Uterus (tissue), 2 donors: ENCODE measurements around the gene WRAP73.

Source experiments
- POLR2A ChIP-seq, 2 donors: fragments of 450-650 bp; IDR thresholded peaks; one replicate each; pipeline ENCODE4 v1.6.1; 2016; ENCODE audit warnings: antibody characterized with exemption in 2 of 2, mild to moderate bottlenecking in 1 of 2, moderate library complexity in 1 of 2
- TF ChIP-seq, protein P1 (sequence below), 4 experiments: fragments of 200-600 bp in 2 of 4; fragments of 450-650 bp in 2 of 4; sonication (generic) in 2 of 4; IDR thresholded peaks; one replicate each; pipeline ENCODE4 v1.5.1; 2016 to 2019; ENCODE audit warnings: antibody characterized with exemption in 4 of 4, mild to moderate bottlenecking in 2 of 4, moderate library complexity in 1 of 4

DNA sequence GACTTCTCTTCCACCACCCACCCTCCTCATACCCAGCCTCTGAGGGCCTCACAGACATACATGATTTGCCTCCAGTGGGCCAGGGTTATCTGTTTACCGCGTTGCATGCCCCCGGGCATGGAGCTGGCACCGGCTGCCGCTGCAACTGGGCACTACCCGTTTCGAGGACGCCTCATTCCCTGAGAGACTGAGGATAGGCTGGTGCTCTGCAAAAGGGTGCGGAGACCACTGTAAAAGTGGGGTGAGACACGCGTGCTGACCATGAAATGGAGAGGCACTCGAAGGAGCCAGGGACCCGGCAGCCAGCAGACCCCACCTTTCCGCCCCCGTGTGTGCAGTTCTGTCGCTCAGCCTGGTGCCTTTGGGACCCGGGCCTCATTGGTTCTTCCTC, 23.1 kb upstream of the WRAP73 start:
- TF ChIP-seq, protein P1, sequence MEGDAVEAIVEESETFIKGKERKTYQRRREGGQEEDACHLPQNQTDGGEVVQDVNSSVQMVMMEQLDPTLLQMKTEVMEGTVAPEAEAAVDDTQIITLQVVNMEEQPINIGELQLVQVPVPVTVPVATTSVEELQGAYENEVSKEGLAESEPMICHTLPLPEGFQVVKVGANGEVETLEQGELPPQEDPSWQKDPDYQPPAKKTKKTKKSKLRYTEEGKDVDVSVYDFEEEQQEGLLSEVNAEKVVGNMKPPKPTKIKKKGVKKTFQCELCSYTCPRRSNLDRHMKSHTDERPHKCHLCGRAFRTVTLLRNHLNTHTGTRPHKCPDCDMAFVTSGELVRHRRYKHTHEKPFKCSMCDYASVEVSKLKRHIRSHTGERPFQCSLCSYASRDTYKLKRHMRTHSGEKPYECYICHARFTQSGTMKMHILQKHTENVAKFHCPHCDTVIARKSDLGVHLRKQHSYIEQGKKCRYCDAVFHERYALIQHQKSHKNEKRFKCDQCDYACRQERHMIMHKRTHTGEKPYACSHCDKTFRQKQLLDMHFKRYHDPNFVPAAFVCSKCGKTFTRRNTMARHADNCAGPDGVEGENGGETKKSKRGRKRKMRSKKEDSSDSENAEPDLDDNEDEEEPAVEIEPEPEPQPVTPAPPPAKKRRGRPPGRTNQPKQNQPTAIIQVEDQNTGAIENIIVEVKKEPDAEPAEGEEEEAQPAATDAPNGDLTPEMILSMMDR (IDR thresholded peaks at IDR 0.05), result no peak
- TF ChIP-seq POLR2A (IDR thresholded peaks at IDR 0.05), result no peak
